H1 (cell line): Measurements from ENCODE around the gene TMEM232.

Experiments used
- CBX5 ChIP-seq: fragments of 300-800, 300-1000 bp; sonication (generic); IDR thresholded peaks from 2 replicates; pipeline ENCODE4 v1.7.1; 2016; ENCODE audit warnings: antibody characterized with exemption, low read length, low read depth
- CBX8 ChIP-seq: fragments of 300-800, 300-1000 bp; sonication (generic); IDR thresholded peaks from 2 replicates; pipeline ENCODE4 v1.7.1; 2016; ENCODE audit warnings: low read depth, low read length, borderline replicate concordance
- EP300 ChIP-seq, 2 experiments: IDR thresholded peaks; 1 replicate in 1 of 2; 2 replicates in 1 of 2; pipeline ENCODE4 v1.6.1; 2011 to 2012; ENCODE audit warnings: low read depth in 2 of 2, low read length in 2 of 2, mild to moderate bottlenecking in 2 of 2, borderline replicate concordance in 1 of 2, inconsistent platforms in 1 of 2, moderate library complexity in 1 of 2
- GABPA ChIP-seq: IDR thresholded peaks from 2 replicates; pipeline ENCODE4 v1.6.1; 2011; ENCODE audit warnings: mild to moderate bottlenecking, low read length, moderate library complexity, borderline replicate concordance; ENCODE audit not compliant: insufficient read depth
- GTF2F1 ChIP-seq: IDR thresholded peaks from 2 replicates; pipeline ENCODE4 v1.6.1; 2012; ENCODE audit warnings: low read depth, low read length, improper control_type of control experiment, borderline replicate concordance
- JUN ChIP-seq: IDR thresholded peaks from 2 replicates; pipeline ENCODE4 v1.6.1; 2011; ENCODE audit warnings: low read depth, mild to moderate bottlenecking, improper control_type of control experiment, low read length
- KDM1A ChIP-seq: fragments of 200-600, 300-600 bp; sonication (generic); IDR thresholded peaks from 2 replicates; pipeline ENCODE4 v1.7.1; 2016; ENCODE audit warnings: mild to moderate bottlenecking, low read length, borderline replicate concordance
- POLR2A ChIP-seq, 2 experiments: IDR thresholded peaks; 1 replicate in 1 of 2; 2 replicates in 1 of 2; pipeline ENCODE4 v1.6.1; 2011; ENCODE audit warnings: low read depth in 2 of 2, low read length in 2 of 2, mild to moderate bottlenecking in 2 of 2; ENCODE audit errors: control extremely low read depth in 1 of 2
- RBBP5 ChIP-seq: IDR thresholded peaks from 2 replicates; pipeline ENCODE4 v1.7.1; 2012; ENCODE audit warnings: low read depth, mild to moderate bottlenecking, inconsistent platforms, low read length, moderate library complexity, borderline replicate concordance
- SRF ChIP-seq: IDR thresholded peaks from 2 replicates; pipeline ENCODE4 v1.6.1; 2011; ENCODE audit warnings: mild to moderate bottlenecking, low read depth, low read length, moderate library complexity
- TBP ChIP-seq: IDR thresholded peaks from 2 replicates; pipeline ENCODE4 v1.6.1; 2011; ENCODE audit warnings: low read depth, low read length, improper control_type of control experiment
- YY1 ChIP-seq: IDR thresholded peaks from 2 replicates; pipeline ENCODE4 v1.6.1; 2011; ENCODE audit warnings: low read depth, mild to moderate bottlenecking, low read length
- TF ChIP-seq, protein P1 (sequence below), 3 experiments: IDR thresholded peaks; 1 replicate in 2 of 3; 2 replicates in 1 of 3; pipeline versions ENCODE4 v1.5.1 to v1.6.1; 2011; ENCODE audit warnings: low read length in 3 of 3, mild to moderate bottlenecking in 3 of 3, inconsistent platforms in 2 of 3, low read depth in 1 of 3, moderate library complexity in 1 of 3; ENCODE audit not compliant: insufficient read depth in 1 of 3; ENCODE audit errors: control extremely low read depth in 1 of 3
- TF ChIP-seq, protein P2 (sequence below): IDR thresholded peaks from 2 replicates; pipeline ENCODE4 v1.6.1; 2012; ENCODE audit warnings: inconsistent platforms

DNA sequence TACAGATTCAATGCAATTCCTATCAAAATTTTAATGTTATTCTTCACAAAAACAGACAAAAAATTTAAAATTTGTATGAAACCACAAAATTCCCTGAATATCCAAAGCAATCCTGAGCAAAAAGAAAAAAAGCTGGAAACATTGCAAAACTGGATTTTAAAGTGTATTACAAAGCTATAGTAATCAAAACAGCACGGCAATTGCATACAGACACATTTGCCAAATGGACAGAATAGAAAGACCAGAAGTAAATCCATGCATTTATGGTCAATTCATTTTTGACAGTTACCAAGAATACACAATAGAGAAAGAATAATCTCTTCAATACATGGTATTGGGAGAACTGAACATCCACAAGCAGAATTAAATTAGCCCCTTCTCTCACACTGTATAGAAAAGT is 110.5 kb downstream of the TMEM232 start:
- TF ChIP-seq RBBP5 (no peak), POLR2A (IDR thresholded peaks at IDR 0.05; ENCODE audit: control extremely low read depth in 1 of 2, low read depth in 2 of 2, low read length in 2 of 2) (no peak), KDM1A (0 out of 2 replicates have a peak, but pooled peaks have one; percentile 22), YY1 (no peak), CBX5 (no peak), JUN (no peak), EP300 (IDR thresholded peaks at IDR 0.05; ENCODE audit: borderline replicate concordance in 1 of 2, low read depth in 2 of 2, low read length in 2 of 2) (no peak), TBP (no peak), GTF2F1 (no peak), SRF (no peak), CBX8 (no peak), GABPA (no peak)
- TF ChIP-seq, protein P1, sequence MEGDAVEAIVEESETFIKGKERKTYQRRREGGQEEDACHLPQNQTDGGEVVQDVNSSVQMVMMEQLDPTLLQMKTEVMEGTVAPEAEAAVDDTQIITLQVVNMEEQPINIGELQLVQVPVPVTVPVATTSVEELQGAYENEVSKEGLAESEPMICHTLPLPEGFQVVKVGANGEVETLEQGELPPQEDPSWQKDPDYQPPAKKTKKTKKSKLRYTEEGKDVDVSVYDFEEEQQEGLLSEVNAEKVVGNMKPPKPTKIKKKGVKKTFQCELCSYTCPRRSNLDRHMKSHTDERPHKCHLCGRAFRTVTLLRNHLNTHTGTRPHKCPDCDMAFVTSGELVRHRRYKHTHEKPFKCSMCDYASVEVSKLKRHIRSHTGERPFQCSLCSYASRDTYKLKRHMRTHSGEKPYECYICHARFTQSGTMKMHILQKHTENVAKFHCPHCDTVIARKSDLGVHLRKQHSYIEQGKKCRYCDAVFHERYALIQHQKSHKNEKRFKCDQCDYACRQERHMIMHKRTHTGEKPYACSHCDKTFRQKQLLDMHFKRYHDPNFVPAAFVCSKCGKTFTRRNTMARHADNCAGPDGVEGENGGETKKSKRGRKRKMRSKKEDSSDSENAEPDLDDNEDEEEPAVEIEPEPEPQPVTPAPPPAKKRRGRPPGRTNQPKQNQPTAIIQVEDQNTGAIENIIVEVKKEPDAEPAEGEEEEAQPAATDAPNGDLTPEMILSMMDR (IDR thresholded peaks at IDR 0.05; ENCODE audit: control extremely low read depth in 1 of 3, insufficient read depth in 1 of 3, low read depth in 1 of 3, low read length in 3 of 3) = no peak
- TF ChIP-seq, protein P2, sequence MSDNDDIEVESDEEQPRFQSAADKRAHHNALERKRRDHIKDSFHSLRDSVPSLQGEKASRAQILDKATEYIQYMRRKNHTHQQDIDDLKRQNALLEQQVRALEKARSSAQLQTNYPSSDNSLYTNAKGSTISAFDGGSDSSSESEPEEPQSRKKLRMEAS = no peak
